ENCODE measurements around the gene SSTR3.

The SSTR3 gene

DNA sequence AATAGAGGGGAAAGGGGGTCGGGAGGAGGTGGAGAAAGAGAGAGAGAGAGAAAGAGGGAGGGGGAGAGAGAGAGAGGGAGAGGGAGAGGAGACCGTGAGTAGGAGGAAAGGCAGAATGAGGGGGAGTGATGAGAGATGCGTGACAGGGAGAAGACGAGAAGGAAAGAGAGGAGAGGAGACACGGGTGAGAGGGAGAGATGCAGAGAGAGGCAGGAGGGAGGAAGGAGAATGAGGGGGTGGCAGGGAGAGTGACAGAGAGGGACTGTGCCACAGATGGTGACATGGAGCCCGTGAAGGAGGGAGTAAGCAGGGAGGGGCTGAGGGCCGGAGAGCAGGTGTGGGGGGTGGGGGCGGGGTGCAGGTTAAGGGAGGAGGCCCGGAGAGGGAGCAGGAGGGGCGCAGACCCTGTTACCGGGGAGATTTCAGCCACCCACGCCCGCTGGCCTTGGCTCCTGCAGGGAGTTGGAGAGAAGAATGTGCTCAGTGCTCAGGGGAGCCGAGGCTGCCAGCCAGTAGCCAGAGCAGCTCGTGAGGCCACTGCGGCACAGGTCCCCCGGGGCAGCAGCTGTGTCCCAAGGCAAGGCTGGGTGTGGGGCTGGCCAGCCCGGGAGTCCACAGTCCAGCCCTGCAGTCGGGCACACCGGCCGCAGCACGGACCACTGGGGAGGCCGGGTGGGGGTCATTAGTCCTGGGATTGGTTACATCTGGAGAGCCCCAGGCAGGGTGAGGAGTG, at the start of gene SSTR3:
Gene SSTR3, minus strand, starts transcription at position 304 of the 733 bp plus-strand sequence. CDS start 4,674 bp downstream, outside the sequence.
- Histone ChIP-seq H4K20me1 (ENCODE audit: insufficient read depth, low read length) (no peaks in the 10 kb centered on the region), H3K27me3 (replicated peaks; ENCODE audit: insufficient read depth, low read length) (no peaks in the 10 kb centered on the region), H2AFZ (ENCODE audit: low read length) (no peak within 1 kb of the TSS), H3K36me3 (replicated peaks; ENCODE audit: insufficient read depth, low read length) (no peaks in the 10 kb centered on the region), H3K9me2 (replicated peaks; ENCODE audit: insufficient read depth, low read length) (no peaks in the 10 kb centered on the region), H3K27ac (ENCODE audit: low read length) (no peak within 1 kb of the TSS), H3K4me3 (ENCODE audit: low read length) (no peak within 1 kb of the TSS), H3K9ac (ENCODE audit: low read length) (no peak within 1 kb of the TSS), H3K9me3 (replicated peaks; ENCODE audit: insufficient read depth, low read length) (no peaks in the 10 kb centered on the region), H3K79me2 (ENCODE audit: low read length) (no peaks in the 10 kb centered on the region), H3K4me1 (ENCODE audit: low read length) (peaks cover 27% of the 10 kb centered on the region), H3F3A (ENCODE audit: insufficient read depth, low read length) (peaks cover 20% of the 10 kb centered on the region), H3K4me2 (ENCODE audit: low read depth, low read length) (no peak within 1 kb of the TSS)
- DNase-seq = no peak
- TF ChIP-seq, protein P1, sequence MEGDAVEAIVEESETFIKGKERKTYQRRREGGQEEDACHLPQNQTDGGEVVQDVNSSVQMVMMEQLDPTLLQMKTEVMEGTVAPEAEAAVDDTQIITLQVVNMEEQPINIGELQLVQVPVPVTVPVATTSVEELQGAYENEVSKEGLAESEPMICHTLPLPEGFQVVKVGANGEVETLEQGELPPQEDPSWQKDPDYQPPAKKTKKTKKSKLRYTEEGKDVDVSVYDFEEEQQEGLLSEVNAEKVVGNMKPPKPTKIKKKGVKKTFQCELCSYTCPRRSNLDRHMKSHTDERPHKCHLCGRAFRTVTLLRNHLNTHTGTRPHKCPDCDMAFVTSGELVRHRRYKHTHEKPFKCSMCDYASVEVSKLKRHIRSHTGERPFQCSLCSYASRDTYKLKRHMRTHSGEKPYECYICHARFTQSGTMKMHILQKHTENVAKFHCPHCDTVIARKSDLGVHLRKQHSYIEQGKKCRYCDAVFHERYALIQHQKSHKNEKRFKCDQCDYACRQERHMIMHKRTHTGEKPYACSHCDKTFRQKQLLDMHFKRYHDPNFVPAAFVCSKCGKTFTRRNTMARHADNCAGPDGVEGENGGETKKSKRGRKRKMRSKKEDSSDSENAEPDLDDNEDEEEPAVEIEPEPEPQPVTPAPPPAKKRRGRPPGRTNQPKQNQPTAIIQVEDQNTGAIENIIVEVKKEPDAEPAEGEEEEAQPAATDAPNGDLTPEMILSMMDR (IDR thresholded peaks at IDR 0.05; ENCODE audit: low read length) = no peak
- TF ChIP-seq EZH2 (optimal IDR thresholded peaks at IDR 0.05; ENCODE audit: low read depth, low read length) (no peak), EZH2phosphoT487 (IDR thresholded peaks at IDR 0.05; ENCODE audit: low read length) (no peak)

DNA sequence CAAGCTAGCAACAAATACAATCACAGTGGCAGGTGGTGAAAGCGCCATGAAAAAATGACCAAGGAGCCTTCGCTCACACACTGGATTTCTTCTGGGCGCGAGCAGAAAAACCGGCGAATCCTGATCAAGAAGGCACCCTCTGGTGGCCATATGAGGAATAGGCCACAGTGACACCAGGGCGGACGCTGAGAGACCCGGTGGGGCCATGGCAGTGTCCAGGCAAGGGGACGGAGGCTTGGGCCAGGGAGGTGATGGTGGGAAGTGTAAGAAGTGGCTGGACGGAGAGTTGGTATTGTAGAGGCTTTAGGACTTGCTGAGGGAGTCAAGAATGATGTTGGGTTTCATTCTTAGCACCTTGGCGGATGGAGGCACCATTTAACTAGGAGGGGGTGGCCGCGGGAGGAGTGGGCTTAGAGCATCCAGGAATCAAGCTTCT, 48.6 kb upstream of the SSTR3 start:
- Histone ChIP-seq H3K9me2 (replicated peaks; ENCODE audit: insufficient read depth, low read length) (no peaks in the 10 kb centered on the region), H3K27me3 (replicated peaks; ENCODE audit: insufficient read depth, low read length) (no peaks in the 10 kb centered on the region), H3K27ac (ENCODE audit: low read length) (no peak overlapping the region), H3K36me3 (replicated peaks; ENCODE audit: insufficient read depth, low read length) (no peaks in the 10 kb centered on the region), H3F3A (ENCODE audit: insufficient read depth, low read length) (0 out of 2 replicates have a peak, but pooled peaks cover 2% of the 10 kb centered on the region), H4K20me1 (ENCODE audit: insufficient read depth, low read length) (no peaks in the 10 kb centered on the region), H3K4me3 (ENCODE audit: low read length) (no peak overlapping the region), H2AFZ (ENCODE audit: low read length) (peak overlapping the region; percentile 50), H3K9ac (ENCODE audit: low read length) (no peak overlapping the region), H3K4me1 (ENCODE audit: low read length) (peaks cover 16% of the 10 kb centered on the region), H3K4me2 (ENCODE audit: low read depth, low read length) (peak overlapping the region; percentile 27; the same call in 1 of the 2 replicates), H3K9me3 (replicated peaks; ENCODE audit: insufficient read depth, low read length) (no peaks in the 10 kb centered on the region), H3K79me2 (ENCODE audit: low read length) (no peaks in the 10 kb centered on the region)
- TF ChIP-seq, protein P1 (IDR thresholded peaks at IDR 0.05; ENCODE audit: low read length) = peak; percentile 96
- TF ChIP-seq EZH2phosphoT487 (IDR thresholded peaks at IDR 0.05; ENCODE audit: low read length) = no peak
- peak; percentile 76 for DNase-seq

DNA sequence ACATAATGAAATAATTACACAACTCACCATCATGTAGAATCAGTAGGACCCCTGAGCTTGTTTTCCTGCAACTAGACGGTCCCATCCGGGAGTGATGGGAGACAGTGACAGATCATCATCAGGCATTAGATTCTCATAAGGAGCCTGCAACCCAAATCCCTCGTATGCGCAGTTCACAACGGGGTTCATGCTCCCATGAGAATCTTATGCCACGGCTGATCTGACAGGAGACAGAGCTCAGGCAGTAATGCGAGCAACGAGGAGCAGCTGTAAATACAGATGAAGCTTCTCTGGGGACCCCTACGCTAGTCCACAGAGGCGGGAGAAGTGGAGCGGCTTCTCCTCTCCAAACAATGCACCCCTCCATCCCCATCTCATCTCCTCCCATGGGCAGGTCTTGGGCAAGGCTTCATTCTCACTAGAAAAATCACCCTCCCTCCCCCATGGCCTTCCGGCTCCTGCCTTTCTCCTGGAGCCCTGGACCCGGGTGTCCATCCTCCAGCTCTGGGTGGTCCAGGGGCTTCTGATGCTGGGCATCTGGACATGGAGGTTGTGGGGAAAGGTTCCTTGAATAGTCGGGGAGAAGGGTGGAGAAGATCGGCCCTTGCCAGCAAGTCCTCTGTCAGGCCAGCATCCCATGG, 48.0 kb upstream of the SSTR3 start:
- H3K4me2 ChIP-seq (ENCODE audit: low read depth, low read length) = peak overlapping the region; percentile 27; the same call in 1 of the 2 replicates
- no peaks in the 10 kb centered on the region for H3K36me3 ChIP-seq (replicated peaks; ENCODE audit: insufficient read depth, low read length)
- no peaks in the 10 kb centered on the region for H3F3A ChIP-seq (ENCODE audit: insufficient read depth, low read length)
- no peaks in the 10 kb centered on the region for H4K20me1 ChIP-seq (ENCODE audit: insufficient read depth, low read length)
- no peak overlapping the region for H3K4me3 ChIP-seq (ENCODE audit: low read length)
- TF ChIP-seq EZH2 (optimal IDR thresholded peaks at IDR 0.05; ENCODE audit: low read depth, low read length) = no peak
- TF ChIP-seq EZH2phosphoT487 (IDR thresholded peaks at IDR 0.05; ENCODE audit: low read length) = no peak
- TF ChIP-seq, protein P1 (IDR thresholded peaks at IDR 0.05; ENCODE audit: low read length) = no peak
- peak overlapping the region; percentile 50; the same call in 1 of the 2 replicates for H2AFZ ChIP-seq (ENCODE audit: low read length)
- H3K79me2 ChIP-seq (ENCODE audit: low read length) = no peaks in the 10 kb centered on the region
- H3K27ac ChIP-seq (ENCODE audit: low read length) = no peak overlapping the region
- no peak for DNase-seq
- no peak overlapping the region for H3K9ac ChIP-seq (ENCODE audit: low read length)
- peaks cover 14% of the 10 kb centered on the region for H3K4me1 ChIP-seq (ENCODE audit: low read length)
- H3K9me2 ChIP-seq (replicated peaks; ENCODE audit: insufficient read depth, low read length) = no peaks in the 10 kb centered on the region
- H3K9me3 ChIP-seq (replicated peaks; ENCODE audit: insufficient read depth, low read length) = no peaks in the 10 kb centered on the region
- H3K27me3 ChIP-seq (replicated peaks; ENCODE audit: insufficient read depth, low read length) = no peaks in the 10 kb centered on the region

Measured in MM.1S (cell line).